ENCODE data around the gene NUMA1.

Gene NUMA1

DNA sequence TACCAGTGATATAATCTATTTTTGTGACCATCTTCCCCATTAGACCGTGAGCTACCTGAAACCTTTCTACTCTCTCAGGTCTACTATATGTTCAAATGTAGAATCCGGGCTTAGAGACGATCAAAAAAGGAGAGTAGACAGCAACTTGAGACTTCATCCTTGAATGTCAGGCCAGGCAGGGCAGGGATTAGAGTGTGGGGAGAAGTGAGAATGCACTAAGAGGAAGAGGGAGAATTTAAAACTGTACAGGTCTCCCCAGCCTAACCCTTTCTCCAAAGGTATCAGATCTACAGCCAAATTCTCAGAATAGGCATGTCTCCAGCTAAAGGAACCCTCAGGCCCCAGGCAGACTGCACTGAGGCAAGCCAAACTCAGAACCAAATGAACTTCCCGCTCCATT, 21.8 kb upstream of the NUMA1 start:
- Histone ChIP-seq H3K4me2 (ENCODE audit: low read depth, low read length, poor library complexity, severe bottlenecking) (peak overlapping the region; percentile 96), H3K4me1 (ENCODE audit: insufficient read depth, low read length, poor library complexity, severe bottlenecking) (peaks cover 45% of the 10 kb centered on the region), H3K36me3 (ENCODE audit: insufficient read depth, low read length) (peaks cover 17% of the 10 kb centered on the region; the same call in 1 of the 2 replicates), H3F3A (ENCODE audit: low read depth) (peaks cover 7% of the 10 kb centered on the region; the same call in 1 of the 2 replicates), H3K79me2 (ENCODE audit: insufficient read depth, low read length) (peaks cover 43% of the 10 kb centered on the region), H3K9me2 (replicated peaks; ENCODE audit: low read depth, low read length) (no peaks in the 10 kb centered on the region), H3K9me3 (ENCODE audit: insufficient read depth, low read depth, low read length) (no peaks in the 10 kb centered on the region), H3K4me3 (ENCODE audit: low read length, poor library complexity, severe bottlenecking) (peak overlapping the region; percentile 99), H3K27me3 (ENCODE audit: insufficient read depth, low read length, poor library complexity, severe bottlenecking) (no peaks in the 10 kb centered on the region), H2AFZ (ENCODE audit: low read length) (no peak overlapping the region), H3K9ac (ENCODE audit: low read depth, low read length, poor library complexity, severe bottlenecking) (peak overlapping the region; percentile 98), H4K20me1 (ENCODE audit: insufficient read depth, low read length, poor library complexity, severe bottlenecking) (peaks cover 4% of the 10 kb centered on the region)
- no peak for TF ChIP-seq EZH2phosphoT487 (IDR thresholded peaks at IDR 0.05; ENCODE audit: borderline replicate concordance)
- TF ChIP-seq, protein P1, sequence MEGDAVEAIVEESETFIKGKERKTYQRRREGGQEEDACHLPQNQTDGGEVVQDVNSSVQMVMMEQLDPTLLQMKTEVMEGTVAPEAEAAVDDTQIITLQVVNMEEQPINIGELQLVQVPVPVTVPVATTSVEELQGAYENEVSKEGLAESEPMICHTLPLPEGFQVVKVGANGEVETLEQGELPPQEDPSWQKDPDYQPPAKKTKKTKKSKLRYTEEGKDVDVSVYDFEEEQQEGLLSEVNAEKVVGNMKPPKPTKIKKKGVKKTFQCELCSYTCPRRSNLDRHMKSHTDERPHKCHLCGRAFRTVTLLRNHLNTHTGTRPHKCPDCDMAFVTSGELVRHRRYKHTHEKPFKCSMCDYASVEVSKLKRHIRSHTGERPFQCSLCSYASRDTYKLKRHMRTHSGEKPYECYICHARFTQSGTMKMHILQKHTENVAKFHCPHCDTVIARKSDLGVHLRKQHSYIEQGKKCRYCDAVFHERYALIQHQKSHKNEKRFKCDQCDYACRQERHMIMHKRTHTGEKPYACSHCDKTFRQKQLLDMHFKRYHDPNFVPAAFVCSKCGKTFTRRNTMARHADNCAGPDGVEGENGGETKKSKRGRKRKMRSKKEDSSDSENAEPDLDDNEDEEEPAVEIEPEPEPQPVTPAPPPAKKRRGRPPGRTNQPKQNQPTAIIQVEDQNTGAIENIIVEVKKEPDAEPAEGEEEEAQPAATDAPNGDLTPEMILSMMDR (conservative IDR thresholded peaks at IDR 0.05; ENCODE audit: low read length), result no peak

DNA sequence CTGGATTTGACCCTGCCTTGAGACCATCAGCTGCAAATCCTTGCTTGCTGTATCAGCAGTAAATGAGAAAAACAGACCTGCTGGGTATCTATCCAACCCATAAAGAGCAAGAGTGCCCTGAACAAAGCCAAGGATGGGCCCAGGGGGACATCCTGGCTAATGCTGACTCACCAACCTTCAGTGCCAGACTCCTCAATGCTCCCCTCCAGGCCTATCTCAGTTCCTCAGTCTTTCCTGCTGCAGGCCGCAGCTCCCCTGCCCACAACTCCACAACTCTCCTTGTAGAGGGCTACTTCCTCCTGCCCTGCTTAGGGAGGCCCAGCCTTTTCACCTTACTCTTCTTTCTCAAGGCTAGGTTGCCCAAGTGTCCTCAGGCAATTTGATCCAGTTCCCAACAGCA, 20.1 kb upstream of the NUMA1 start:
- H3K9me3 ChIP-seq (ENCODE audit: insufficient read depth, low read depth, low read length), result no peaks in the 10 kb centered on the region
- peaks cover 4% of the 10 kb centered on the region for H4K20me1 ChIP-seq (ENCODE audit: insufficient read depth, low read length, poor library complexity, severe bottlenecking)
- H3F3A ChIP-seq (ENCODE audit: low read depth), result peaks cover 7% of the 10 kb centered on the region; the same call in 1 of the 2 replicates
- peak overlapping the region; percentile 98 for H3K9ac ChIP-seq (ENCODE audit: low read depth, low read length, poor library complexity, severe bottlenecking)
- no peak overlapping the region for H2AFZ ChIP-seq (ENCODE audit: low read length)
- H3K36me3 ChIP-seq (ENCODE audit: insufficient read depth, low read length), result peaks cover 18% of the 10 kb centered on the region; the same call in 1 of the 2 replicates
- H3K9me2 ChIP-seq (replicated peaks; ENCODE audit: low read depth, low read length), result no peaks in the 10 kb centered on the region
- no peaks in the 10 kb centered on the region for H3K27me3 ChIP-seq (ENCODE audit: insufficient read depth, low read length, poor library complexity, severe bottlenecking)
- peak overlapping the region; percentile 96 for H3K4me2 ChIP-seq (ENCODE audit: low read depth, low read length, poor library complexity, severe bottlenecking)
- H3K4me3 ChIP-seq (ENCODE audit: low read length, poor library complexity, severe bottlenecking), result peak overlapping the region; percentile 99
- TF ChIP-seq, protein P1 (conservative IDR thresholded peaks at IDR 0.05; ENCODE audit: low read length), result no peak
- no peak for TF ChIP-seq EZH2phosphoT487 (IDR thresholded peaks at IDR 0.05; ENCODE audit: borderline replicate concordance)
- H3K79me2 ChIP-seq (ENCODE audit: insufficient read depth, low read length), result peaks cover 43% of the 10 kb centered on the region
- peaks cover 45% of the 10 kb centered on the region for H3K4me1 ChIP-seq (ENCODE audit: insufficient read depth, low read length, poor library complexity, severe bottlenecking)

DNA sequence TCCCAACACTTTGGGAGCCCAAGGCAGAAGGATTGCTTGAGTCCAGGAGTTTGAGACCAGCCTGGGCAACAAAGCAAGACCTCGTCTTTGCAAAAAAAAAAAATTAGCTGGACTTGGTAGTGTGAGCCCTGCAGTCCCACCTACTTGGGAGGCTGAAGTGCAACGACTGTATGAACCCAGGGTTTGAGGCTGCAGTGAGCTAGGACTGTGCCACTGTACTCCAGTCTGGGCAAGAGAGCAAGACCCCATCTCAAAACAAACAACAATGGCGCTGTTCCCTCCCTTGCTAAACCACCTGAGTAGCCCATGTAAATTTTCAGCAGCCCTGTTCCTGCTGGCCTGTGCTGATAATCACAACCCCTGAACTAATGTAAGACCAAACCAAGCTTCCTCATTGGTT, 19.7 kb upstream of the NUMA1 start:
- peak overlapping the region; percentile 98 for H3K9ac ChIP-seq (ENCODE audit: low read depth, low read length, poor library complexity, severe bottlenecking)
- no peaks in the 10 kb centered on the region for H3K9me2 ChIP-seq (replicated peaks; ENCODE audit: low read depth, low read length)
- peak overlapping the region; percentile 99 for H3K4me3 ChIP-seq (ENCODE audit: low read length, poor library complexity, severe bottlenecking)
- peak overlapping the region; percentile 96 for H3K4me2 ChIP-seq (ENCODE audit: low read depth, low read length, poor library complexity, severe bottlenecking)
- no peaks in the 10 kb centered on the region for H3K9me3 ChIP-seq (ENCODE audit: insufficient read depth, low read depth, low read length)
- peaks cover 7% of the 10 kb centered on the region; the same call in 1 of the 2 replicates for H3F3A ChIP-seq (ENCODE audit: low read depth)
- TF ChIP-seq, protein P1 (conservative IDR thresholded peaks at IDR 0.05; ENCODE audit: low read length), result no peak
- no peak for TF ChIP-seq EZH2phosphoT487 (IDR thresholded peaks at IDR 0.05; ENCODE audit: borderline replicate concordance)
- no peaks in the 10 kb centered on the region for H3K27me3 ChIP-seq (ENCODE audit: insufficient read depth, low read length, poor library complexity, severe bottlenecking)
- H3K4me1 ChIP-seq (ENCODE audit: insufficient read depth, low read length, poor library complexity, severe bottlenecking), result peaks cover 45% of the 10 kb centered on the region
- peaks cover 4% of the 10 kb centered on the region for H4K20me1 ChIP-seq (ENCODE audit: insufficient read depth, low read length, poor library complexity, severe bottlenecking)
- no peak overlapping the region for H2AFZ ChIP-seq (ENCODE audit: low read length)
- H3K36me3 ChIP-seq (ENCODE audit: insufficient read depth, low read length), result peaks cover 18% of the 10 kb centered on the region; the same call in 1 of the 2 replicates
- H3K79me2 ChIP-seq (ENCODE audit: insufficient read depth, low read length), result peaks cover 43% of the 10 kb centered on the region

Data from Loucy (cell line).